CD1c-positive myeloid dendritic cell (primary cell): ENCODE measurements around the gene VIPR1.
A peak's percentile ranks its signal among the peaks of the same experiment; 100 is the strongest.
"Not testable (repeated sequence)": the region's sequence is repeated elsewhere in the genome, so short reads cannot be mapped to it uniquely, and the experiment has no call there.

Experiments used
- DNase-seq: peaks from one replicate; pipeline ENCODE4 v3.0.0-alpha.2; 2016; ENCODE audit errors: extremely low spot score

The VIPR1 gene

DNA sequence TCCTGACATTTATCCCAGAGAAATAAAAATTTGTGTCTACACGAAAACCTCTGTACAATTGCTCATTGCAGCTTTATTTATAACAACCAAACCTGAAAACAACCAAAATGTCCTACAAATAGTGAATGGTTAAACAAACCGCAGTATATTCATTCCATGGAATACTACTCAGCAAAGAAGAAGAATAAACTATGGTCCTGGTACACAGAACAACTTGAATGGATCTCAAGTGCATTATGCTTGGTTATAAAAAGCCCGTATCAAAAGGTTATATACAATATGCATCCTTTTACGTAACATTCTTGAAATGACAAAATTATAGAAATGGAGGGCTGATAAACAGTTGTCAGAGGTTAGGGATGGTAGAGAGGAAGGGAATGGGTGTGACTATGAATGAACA lies 75.6 kb downstream of the VIPR1 start:
- no peak for DNase-seq

DNA sequence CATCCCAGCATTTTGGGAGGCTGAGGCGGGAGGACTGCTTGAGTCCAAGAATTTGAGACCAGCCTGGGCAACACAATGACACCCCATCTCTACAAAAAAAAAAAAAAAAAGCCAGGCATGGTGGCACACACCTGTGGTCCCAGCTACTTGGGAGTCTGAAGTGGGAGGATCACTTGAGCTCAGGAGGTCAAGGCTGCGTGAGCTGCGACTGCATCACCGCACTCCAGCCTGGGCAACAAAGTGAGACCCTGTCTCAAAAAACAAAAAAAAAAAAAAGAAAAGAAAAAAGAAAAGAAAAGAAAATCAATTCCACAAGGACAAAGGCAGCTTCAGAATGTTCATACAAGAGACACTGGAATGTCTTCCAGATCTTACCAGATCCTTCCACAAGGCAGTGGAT lies 76.9 kb downstream of the VIPR1 start:
- DNase-seq = not testable (repeated sequence)

DNA sequence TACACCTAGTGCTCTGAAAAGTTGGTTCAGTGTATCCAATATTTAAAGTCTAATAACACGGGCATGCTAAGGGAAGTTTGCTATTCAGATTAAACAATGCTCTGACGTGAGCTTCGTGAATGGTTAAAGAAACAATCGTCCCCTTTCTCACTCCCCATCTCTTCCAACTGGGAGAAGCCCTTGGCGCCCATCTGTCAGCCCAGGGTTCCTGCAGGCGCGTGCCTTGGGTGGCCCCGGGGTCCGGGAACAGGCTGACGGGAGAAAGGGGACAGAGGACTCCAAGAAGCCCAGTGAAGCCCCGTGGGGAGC lies 78.9 kb downstream of the VIPR1 start:
- no peak for DNase-seq

DNA sequence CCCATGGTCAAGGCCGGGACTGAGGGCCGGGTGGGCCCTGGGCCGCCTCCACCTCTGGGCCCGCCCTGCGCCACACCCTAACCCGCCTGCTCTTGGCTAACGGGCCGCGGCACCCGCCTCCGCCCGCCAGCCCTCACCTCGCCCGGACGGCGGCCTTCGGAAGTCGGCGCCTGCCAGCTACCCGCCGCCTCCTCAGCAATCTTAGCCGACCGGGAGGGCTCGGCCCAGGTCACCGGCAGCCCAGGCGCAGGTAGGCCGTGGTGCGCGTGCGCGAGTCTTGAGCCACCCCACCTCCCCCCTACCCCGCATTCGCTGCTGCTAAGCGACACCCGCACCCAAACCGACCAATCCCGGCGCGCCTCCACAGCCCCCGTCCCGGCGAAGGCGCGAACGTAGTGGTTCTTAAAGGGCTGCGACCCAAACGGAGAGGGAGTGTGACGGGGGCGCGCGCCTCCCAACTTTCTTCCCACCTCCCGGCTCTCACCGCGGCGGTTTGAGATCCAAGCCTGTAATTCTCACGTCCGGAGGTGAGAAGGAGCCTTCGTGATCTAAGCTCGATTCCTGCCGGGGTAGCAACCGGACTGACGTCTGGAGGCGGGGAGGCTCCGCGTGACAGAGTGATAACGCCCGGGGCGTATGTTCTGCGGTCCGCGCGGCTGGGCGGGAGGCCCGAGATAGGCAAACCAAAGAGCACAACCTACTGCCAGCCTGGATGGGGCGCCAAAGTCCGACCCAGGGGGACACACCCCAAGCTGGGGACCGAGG lies 79.4 kb downstream of the VIPR1 start, which contains the start of gene SEC22C:
Gene SEC22C, minus strand, starts transcription at position 259 of the 765 bp plus-strand sequence. CDS start 12,921 bp downstream, outside the sequence.
- DNase-seq = peak; percentile 94

DNA sequence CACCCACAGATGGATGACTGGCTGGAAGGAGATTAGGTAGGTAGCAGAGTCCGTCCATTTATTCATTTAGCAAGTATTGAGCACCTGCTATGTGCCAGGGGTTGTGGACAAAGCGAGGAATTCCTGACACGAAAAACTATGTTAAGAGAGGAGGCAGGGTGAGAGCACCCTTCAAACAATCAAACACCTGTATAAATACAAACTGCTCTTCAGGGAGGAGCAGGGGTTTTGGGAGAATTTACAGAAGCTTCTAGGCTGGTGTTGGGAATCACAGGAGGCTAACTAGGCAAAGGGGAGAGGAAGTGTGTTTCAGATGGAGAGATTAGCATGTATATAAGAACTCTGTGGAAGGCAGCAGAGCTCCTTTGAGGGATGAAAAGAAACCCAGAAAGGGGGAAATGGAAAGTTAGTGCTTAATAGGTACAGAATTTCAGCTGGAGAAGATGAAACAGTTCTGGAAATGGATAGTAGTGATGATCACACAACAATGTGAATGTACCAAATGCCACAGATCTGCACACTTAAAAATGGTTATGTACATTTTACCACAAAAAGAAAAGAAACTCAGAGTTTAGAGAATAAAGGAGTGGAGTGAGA lies 80.1 kb downstream of the VIPR1 start:
- DNase-seq = no peak
